D721Med (cell line): ENCODE results near the gene ASTL.

Source experiments
- DNase-seq: peaks from one replicate; pipeline ENCODE4 v3.0.0; 2011; ENCODE audit warnings: low spot score; ENCODE audit not compliant: insufficient read length
- FAIRE-seq: peaks from 2 replicates; lab custom pipeline; 2011; peaks lifted over from hg19 to GRCh38; lab: Jason Lieb, UNC
- CTCF ChIP-seq: IDR thresholded peaks from 2 replicates; pipeline ENCODE4 v1.5.1; 2012; ENCODE audit warnings: mild to moderate bottlenecking, control low read depth; ENCODE audit not compliant: insufficient read depth; ENCODE audit errors: missing control alignments

Gene ASTL

GRCh38 chr2:96097441-96097840 lies 40.9 kb downstream of the ASTL start:
- no peak for TF ChIP-seq CTCF
- DNase-seq (no peak), FAIRE-seq (no peak)

- DNase-seq, result no peak
- FAIRE-seq, result no peak
- no peak for TF ChIP-seq CTCF
Observed at GRCh38 chr2:96095116-96095636, 43.1 kb downstream of the ASTL start.

- FAIRE-seq (no peak), DNase-seq (no peak)
- TF ChIP-seq CTCF, result no peak
Observed at GRCh38 chr2:96093528-96093927, 44.8 kb downstream of the ASTL start.

- no peak for TF ChIP-seq CTCF
- no peak for DNase-seq
- FAIRE-seq, result no peak
Observed at GRCh38 chr2:96092951-96093350, 45.4 kb downstream of the ASTL start.

GRCh38 chr2:96092573-96092877 lies 45.8 kb downstream of the ASTL start:
- DNase-seq, result no peak
- TF ChIP-seq CTCF, result no peak
- no peak for FAIRE-seq

GRCh38 chr2:96091711-96092572 lies 46.4 kb downstream of the ASTL start:
- no peak for TF ChIP-seq CTCF
- no peak for FAIRE-seq
- no peak for DNase-seq

- no peak for DNase-seq
- no peak for FAIRE-seq
- no peak for TF ChIP-seq CTCF
Observed at GRCh38 chr2:96091141-96091710, 47.1 kb downstream of the ASTL start.
